NCI-H2196 treated with DMSO at 0.1 percent for 48 hours (cell line): ENCODE results near the gene MLF1.

Source experiments
- DNase-seq: peaks from one replicate; lab custom pipeline; 2025; ENCODE audit not compliant: unreplicated experiment; lab: John Stamatoyannopoulos, UW

Gene MLF1

DNA sequence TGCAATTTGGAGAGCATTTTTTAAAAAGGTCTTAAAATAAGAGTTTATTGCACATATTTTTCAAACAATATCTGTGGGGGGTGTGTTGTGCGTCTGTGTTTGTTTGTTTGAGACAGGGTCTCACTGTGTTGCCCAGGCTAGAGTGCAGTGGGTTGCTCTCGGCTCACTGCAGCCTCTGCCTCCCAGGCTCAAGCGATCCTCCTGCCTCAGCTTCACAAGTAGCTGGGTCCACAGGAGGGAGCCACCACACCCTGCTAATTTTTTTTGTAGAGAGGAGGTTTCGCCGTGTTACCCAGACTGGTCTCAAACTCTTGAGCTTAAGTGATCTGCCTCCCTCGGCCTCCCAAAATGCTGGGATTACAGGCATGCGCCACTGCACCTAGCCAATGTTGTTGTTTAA is 2.7 kb downstream of the MLF1 start:
- no peak for DNase-seq

DNA sequence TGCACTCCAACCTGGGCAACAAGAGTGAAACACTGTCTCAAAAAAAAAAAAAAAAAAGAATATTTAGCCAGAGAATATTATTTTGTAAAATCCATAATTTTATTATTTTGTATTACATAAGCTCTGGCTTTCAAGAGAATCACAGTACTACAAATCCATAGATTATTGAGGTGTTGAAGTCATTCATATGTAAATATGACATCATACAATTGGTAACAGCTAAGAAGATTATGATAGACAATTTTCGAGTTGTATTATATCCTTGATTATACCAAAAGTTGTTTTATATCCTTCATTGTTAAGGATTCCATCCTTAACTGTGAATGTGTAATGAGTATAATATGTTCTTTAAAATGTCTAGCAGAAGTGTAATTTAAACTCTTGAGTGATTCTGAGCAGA is 3.7 kb downstream of the MLF1 start:
- DNase-seq, result no peak

DNA sequence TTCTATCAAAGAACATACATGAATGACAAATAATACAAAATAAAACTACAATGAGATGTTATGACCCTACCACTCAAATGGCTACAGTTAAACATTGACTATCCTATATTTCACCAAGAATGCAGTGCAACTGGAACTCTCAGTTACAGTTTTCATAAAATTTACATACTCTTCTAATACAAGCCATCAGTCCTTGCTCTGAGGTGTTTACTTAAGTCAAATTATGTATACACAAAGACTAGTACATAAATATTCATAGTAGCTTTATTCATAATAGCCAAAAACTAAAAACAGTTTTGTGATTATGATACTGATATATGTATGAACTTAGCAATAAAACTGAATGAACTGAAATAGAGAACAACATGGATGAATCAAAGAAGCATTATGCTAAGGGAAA is 19.2 kb downstream of the MLF1 start:
- no peak for DNase-seq

DNA sequence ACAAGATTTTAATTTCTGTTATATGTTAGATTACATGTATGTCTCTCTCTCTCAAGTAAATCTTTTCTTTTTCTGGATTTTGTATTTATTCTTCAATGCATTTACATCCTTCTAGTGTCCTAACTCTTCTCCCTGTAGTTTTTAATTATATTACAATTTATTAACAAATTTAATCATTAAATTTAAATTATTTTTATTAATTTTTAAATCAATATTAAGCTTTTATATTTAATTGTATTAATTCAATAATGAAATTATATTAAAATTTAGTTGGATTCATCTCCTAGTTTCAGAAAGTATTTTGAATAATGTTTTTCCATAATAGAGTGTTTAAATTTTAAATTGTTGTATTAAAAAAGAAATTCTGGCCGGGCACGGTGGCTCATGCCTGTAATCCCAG is 29.8 kb downstream of the MLF1 start:
- DNase-seq, result no peak

DNA sequence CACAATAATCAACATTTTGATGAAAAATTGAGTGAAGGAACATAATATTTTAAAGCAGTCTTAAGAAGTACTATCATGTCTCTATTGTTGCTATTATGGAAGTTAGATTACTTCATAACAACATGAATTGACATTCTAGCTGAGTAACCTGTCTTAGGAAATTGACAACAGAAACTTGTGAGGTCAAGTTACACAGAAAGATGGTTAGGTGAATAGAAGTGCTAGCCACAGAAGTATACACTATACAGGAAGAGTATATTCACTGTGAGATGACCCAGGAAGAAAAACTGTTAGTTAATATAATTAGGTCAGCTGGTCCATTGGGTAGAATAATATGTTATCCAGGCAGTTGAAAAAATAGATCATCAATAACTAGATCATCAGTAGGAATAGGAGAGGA is 31.2 kb downstream of the MLF1 start:
- no peak for DNase-seq

DNA sequence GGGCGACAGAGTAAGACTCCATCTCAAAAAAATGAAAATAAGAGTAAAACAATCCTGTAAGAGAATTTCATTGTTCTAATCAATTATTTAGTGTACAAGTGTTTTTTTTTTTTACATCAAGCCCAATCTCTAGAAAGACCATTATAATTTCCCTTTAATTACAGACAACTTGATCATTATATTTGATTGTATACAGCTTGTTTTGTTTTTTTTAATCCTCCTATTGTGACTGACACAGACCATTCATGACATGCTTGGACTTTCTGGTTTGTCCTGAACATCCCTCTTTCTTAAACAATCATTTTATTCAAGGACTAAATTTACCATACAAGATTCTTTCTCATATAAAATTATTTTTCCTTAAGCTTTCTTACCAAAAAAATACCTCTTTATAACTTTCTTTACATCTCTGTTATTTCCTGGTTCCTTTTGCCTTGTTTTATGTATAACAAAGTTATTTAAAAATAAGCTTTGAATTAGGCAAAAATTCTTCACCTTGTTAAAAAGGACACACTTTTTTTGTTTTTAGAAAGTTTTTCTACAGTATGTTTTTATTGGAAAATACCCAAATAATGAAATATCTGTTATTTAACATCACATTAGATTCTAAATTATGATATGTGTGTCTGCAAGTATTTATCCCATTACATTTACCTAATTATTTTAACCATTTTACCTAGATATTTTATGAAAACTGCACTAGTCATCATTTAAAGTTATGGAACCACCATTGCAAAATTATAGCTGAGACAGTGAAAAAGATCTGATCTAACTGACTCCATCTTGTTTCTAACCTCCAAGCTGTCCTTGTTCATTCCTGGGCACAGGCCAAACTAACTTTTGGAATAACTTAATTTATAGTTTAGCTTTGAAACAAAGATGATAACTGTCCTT is 47.2 kb downstream of the MLF1 start:
- no peak for DNase-seq

DNA sequence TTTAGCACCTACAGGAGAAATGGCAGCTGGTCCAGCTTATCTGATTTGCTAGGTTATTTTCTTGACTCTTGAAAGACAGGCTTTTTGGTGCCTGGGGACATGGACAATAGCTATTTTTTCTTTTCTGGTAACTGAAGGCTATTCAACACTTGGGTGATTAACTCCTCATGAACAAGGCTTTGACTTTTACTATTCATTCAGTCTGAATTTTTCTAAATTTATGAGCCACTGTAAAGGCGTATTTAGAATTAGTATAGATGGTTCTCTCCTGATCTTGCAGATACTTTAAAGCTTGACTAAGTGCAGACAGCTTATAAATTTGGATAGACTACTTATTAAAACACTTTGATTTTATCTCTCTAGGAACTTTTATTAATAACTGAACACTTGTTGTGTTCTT is 54.9 kb downstream of the MLF1 start:
- no peak for DNase-seq

DNA sequence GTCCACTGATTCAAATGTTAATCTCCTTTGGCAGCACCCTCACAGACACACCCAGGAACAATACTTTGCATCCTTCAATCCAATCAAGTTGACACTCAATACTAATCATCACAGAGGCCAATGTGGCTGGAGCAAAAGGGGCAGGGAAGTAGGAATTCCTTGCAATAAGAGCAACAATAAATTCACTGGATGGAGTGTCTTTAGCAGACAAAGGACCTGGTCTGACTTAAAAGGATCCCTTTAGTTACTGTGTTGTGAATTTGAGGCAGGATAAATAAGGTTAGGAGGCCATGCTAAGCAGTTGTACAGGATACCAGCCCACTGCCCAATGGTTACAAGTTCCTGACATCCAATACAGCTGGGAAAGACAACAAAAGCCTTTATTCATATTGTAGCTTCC is 61.0 kb downstream of the MLF1 start:
- DNase-seq, result no peak

DNA sequence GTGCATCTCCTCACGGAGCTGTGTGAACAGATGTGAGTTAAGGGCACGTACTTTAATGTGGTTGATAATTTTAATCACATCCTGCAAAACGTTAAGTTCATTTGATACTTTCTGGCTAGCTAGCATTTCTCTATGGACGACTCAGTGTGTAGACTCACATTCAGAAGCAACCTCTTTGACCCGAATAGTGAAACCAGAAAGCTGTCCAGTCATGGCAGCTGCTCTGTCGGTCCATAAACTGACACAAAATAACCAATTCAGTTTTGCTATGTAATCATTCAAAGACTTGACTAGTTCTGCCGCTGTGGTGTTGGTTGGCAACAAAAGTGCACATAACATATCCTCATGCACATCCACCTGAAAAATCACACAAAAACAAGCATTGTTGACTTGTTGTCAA is 69.7 kb downstream of the MLF1 start:
- no peak for DNase-seq

DNA sequence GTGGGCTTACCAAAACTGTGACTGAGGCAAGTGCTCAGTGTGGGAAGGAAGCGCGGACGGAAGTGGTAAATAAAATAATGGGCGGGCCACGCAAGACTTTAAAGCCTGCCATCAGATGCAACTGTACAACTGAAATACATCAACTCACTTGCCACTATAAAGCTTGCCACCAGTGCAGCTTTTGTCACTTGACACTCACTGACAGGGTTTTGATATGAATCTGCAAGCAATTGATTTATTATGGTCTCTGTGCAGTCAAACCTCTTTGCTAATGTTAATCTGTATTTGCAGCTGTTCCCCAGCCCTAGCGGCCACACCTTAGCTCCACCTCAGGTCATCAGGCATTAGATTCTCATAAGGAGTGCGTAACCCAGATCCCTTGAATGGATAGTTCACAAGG is 71.0 kb downstream of the MLF1 start:
- no peak for DNase-seq

DNA sequence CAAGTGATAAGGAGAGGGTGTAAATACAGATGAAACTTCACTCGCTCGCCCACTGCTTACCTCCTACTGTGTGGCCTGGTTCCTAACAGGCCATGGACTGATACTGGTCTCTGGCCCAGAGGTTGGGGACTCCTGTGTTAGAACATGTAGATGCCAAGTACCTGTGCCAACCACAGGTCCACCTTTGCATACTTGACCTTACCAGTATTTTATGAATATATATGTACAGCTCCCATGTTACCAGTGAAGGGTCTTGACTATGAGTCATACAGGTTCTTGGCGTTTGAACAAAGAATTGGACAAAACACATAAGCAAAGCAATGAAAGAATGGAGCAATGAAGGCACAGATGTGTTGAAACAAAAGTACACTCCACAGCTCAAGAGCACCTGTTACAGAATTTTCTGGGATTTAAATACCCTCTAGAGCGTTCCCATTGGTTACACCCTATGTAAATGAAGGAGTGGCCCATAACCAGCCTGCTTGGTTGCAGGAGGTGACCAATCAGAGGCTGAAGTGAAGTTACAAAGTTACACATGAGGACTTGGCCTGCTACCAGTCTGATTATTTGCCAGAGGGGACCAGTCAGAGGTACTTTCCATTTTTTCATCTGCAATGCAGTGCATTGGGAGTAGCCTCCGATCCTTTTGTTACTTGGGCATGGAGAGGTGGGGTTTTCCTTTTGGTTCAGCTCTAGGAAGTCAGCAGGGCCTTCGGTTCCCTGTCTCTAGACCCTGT is 71.6 kb downstream of the MLF1 start:
- DNase-seq, result no peak

DNA sequence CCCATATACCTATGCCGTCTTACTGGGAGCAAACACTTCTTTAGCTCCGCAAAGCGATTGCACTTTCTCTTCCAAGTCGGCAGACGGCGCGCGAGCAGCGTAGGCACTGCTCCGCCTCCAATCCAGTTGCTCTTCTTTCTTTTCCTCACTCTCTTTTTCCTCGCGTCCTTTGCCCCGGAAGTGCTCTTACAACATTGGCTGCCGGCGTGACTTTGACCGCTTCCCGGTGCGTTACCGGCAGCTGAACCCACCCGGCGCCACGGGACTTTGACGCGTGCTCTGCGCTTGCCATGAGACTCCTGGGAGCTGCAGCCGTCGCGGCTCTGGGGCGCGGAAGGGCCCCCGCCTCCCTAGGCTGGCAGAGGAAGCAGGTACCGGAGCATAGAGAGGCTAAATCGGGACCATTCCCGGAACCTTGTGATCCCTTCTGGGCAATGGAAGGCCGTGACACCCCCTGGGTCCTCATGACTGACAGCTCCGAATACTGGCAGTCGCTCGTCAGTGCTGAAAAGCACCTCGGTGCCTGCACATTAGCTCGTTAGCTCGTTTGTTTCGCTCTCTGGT is 73.4 kb downstream of the MLF1 start, which contains the start of gene GFM1:
Gene GFM1, plus strand, starts transcription at position 183 of the 564 bp plus-strand sequence. Its CDS starts 108 bp downstream, at position 291.
- DNase-seq, result peak; percentile 100

DNA sequence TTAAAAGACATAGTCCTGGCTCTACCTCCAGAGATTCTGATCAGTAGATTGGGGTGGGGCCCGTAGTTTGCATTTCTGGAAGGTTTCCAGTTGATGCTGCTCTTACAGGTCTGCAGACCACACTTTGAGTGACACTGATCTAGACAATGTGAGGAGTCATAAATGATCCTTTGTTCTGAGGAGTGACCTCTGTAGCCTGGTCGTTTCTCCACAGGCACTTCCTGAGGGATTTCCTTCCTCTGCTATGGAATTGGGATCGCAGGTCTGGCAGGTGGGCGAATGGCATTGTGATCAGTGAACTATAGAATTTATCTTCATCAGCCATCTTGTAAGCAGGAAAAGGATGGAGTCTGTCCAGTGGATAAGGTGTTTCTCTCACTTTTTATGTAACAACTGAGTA is 78.8 kb downstream of the MLF1 start:
- DNase-seq, result no peak

DNA sequence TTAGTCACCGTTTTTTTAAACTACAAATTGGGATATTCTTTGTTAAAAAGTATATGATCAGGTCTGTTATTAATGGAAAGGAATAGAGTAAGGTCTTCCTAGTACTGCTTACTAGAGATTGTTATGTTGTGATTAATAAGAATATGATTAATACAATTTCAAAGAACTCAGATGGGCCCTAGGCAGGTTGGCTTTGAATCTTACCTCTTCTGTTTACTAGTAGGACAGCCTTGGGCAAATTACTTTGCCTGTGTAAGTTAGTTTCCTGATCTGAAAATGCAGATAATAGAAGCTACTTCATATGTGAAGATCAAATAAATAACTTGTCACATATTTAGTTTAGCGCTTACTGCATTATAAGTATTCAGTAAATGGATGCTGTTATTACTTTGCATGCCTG is 80.2 kb downstream of the MLF1 start:
- no peak for DNase-seq

DNA sequence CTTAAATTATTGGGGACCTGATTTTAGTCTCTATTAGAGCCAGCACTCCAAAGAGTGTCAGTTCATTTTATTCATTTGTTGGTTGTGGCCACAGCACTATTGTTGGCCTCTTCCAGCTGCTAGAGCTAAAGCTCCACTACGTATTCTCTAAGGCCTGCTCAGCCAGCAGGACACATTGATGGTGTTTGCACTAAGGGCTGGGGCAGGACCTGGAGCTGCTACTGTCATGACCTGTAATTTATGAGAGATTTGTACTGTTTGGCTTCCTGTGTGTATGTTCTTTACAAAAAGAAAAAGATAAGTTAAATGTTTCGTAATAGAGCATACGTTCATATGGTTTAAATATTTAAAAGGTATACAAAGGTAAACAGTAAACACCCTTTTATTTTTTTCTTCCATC is 81.5 kb downstream of the MLF1 start:
- DNase-seq, result no peak
